ENCODE results near the gene LMNTD2.

GRCh38 chr11:516400-516799 is 44.1 kb downstream of the LMNTD2 start:
- no peak for TF ChIP-seq CTCF (IDR thresholded peaks at IDR 0.05; ENCODE audit: insufficient read depth, low read length, poor library complexity, severe bottlenecking)
- TF ChIP-seq EZH2phosphoT487 (conservative IDR thresholded peaks at IDR 0.05; ENCODE audit: low read length): no peak
